Right lobe of liver (tissue), 4 donors: ENCODE results near the gene ATXN1.

ENCODE experiments used
- CTCF ChIP-seq, 4 donors: fragments of 200-600 bp in 3 of 4; fragments of 450-650 bp in 1 of 4; IDR thresholded peaks; one replicate each; pipeline versions ENCODE4 v1.5.1 to v1.8.0; 2016 to 2022; ENCODE audit warnings: antibody characterized with exemption in 4 of 4, mild to moderate bottlenecking in 2 of 4
- POLR2A ChIP-seq: fragments of 450-650 bp; IDR thresholded peaks from one replicate; pipeline ENCODE4 v1.6.1; 2017; ENCODE audit warnings: antibody characterized with exemption, mild to moderate bottlenecking
- donor health status: DM: no; HTN: no; CAD: no.
- donor health status: DM: no; HTN: no; CAD: no.
- donor health status: DM: no; HTN: yes; CAD: no.

DNA sequence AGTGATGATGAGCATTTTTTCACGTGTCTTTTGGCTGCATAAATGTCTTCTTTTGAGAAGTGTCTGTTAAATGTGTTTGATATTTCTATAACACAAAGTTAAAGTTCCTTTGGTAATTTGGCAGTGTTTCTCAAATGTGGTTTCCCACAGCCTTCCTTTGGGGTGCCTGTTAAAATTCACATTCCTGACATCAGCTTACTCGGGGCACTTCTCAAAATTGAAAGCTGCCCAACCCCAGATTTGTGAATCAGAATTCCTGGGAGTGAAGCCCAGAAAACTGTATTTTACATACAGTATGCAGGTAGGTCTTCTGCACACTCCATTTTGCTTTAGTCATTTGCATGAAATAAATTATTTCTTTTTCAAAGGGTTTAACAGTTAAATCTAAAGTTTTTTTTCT lies 315.0 kb downstream of the ATXN1 start:
- TF ChIP-seq CTCF (IDR thresholded peaks at IDR 0.05) = no peak
- TF ChIP-seq POLR2A = no peak
